ENCODE data around the gene TMEM145.
"Not testable (repeated sequence)": the region's sequence is repeated elsewhere in the genome, so short reads cannot be mapped to it uniquely, and the experiment has no call there.

Gene TMEM145

GRCh38 chr19:42316223-42317211, 3.4 kb downstream of the TMEM145 start:
- DNase-seq, result peak; percentile 75

- DNase-seq, result no peak
Measured at GRCh38 chr19:42317535-42317934, 4.4 kb downstream of the TMEM145 start.

GRCh38 chr19:42322305-42322704, 9.2 kb downstream of the TMEM145 start:
- DNase-seq, result no peak

- DNase-seq, result no peak
Measured at GRCh38 chr19:42323473-42323851, 10.4 kb downstream of the TMEM145 start.

GRCh38 chr19:42323852-42324654, 10.9 kb downstream of the TMEM145 start:
- no peak for DNase-seq

- DNase-seq, result no peak
Measured at GRCh38 chr19:42324655-42325307, 11.7 kb downstream of the TMEM145 start.

GRCh38 chr19:42325308-42325895, 12.3 kb downstream of the TMEM145 start, which contains the start of gene MEGF8:
Gene MEGF8, plus strand, starts transcription at chr19:42325635. Its CDS starts 609 bp downstream, at chr19:42326244.
- peak; percentile 98 for DNase-seq

GRCh38 chr19:42325896-42326771, 13.0 kb downstream of the TMEM145 start:
- peak; percentile 28 for DNase-seq

- DNase-seq, result no peak
Measured at GRCh38 chr19:42326969-42327368, 13.9 kb downstream of the TMEM145 start.

GRCh38 chr19:42327381-42327780, 14.3 kb downstream of the TMEM145 start:
- no peak for DNase-seq

GRCh38 chr19:42328106-42328505, 15.0 kb downstream of the TMEM145 start:
- no peak for DNase-seq

GRCh38 chr19:42328854-42329253, 15.7 kb downstream of the TMEM145 start:
- DNase-seq, result no peak

GRCh38 chr19:42330241-42330711, 17.2 kb downstream of the TMEM145 start:
- peak; percentile 72 for DNase-seq

GRCh38 chr19:42331333-42331732, 18.2 kb downstream of the TMEM145 start:
- DNase-seq, result not testable (repeated sequence)

GRCh38 chr19:42332059-42332458, 18.9 kb downstream of the TMEM145 start:
- no peak for DNase-seq

- no peak for DNase-seq
Measured at GRCh38 chr19:42333018-42333417, 19.9 kb downstream of the TMEM145 start.

- DNase-seq, result no peak
Measured at GRCh38 chr19:42333975-42334696, 21.0 kb downstream of the TMEM145 start.

- no peak for DNase-seq
Measured at GRCh38 chr19:42334697-42335373, 21.7 kb downstream of the TMEM145 start.

GRCh38 chr19:42335374-42335936, 22.3 kb downstream of the TMEM145 start:
- no peak for DNase-seq

GRCh38 chr19:42335971-42336370, 22.9 kb downstream of the TMEM145 start:
- DNase-seq, result no peak

Measured in NCI-H510A treated with DMSO at 0.1 percent for 48 hours (cell line).